ENCODE data around the gene P4HA2. TPM values are rescaled to one million over a fixed set of nuclear protein-coding genes. Genes with fewer than 3 reads are reported as not detected.
A peak's percentile ranks its signal among the peaks of the same experiment; 100 is the strongest.

P4HA2 gene
- total and polyA plus RNA-seq, 9 of the 15 experiments (the other 6 are each of a cell fraction or from before 2014, with no cell fraction given) = 9.6 to 50.0 (median 12.7) TPM

GRCh38 chr5:132259069-132259851 is 31.6 kb upstream of the P4HA2 start (continued):
- TF ChIP-seq, protein P1, sequence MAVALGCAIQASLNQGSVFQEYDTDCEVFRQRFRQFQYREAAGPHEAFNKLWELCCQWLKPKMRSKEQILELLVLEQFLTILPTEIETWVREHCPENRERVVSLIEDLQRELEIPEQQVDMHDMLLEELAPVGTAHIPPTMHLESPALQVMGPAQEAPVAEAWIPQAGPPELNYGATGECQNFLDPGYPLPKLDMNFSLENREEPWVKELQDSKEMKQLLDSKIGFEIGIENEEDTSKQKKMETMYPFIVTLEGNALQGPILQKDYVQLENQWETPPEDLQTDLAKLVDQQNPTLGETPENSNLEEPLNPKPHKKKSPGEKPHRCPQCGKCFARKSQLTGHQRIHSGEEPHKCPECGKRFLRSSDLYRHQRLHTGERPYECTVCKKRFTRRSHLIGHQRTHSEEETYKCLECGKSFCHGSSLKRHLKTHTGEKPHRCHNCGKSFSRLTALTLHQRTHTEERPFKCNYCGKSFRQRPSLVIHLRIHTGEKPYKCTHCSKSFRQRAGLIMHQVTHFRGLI (CRISPR knock-in tag; IDR thresholded peaks at IDR 0.05) = no peak
- TF ChIP-seq NRF1 (conservative IDR thresholded peaks at IDR 0.05 in 1 of 2, IDR thresholded peaks at IDR 0.05 in 1 of 2) (0 out of 4 replicates have a peak, but pooled peaks of 1 of the 2 experiments have one; percentile 10), CC2D1A (IDR thresholded peaks at IDR 0.05) (no peak), MLX (CRISPR knock-in tag; conservative IDR thresholded peaks at IDR 0.05) (no peak), HES1 (IDR thresholded peaks at IDR 0.05; ENCODE audit: low read depth) (no peak), ETS2 (tag; IDR thresholded peaks at IDR 0.05; ENCODE audit: borderline replicate concordance, poor library complexity, severe bottlenecking) (no peak), PPARD (CRISPR knock-in tag; IDR thresholded peaks at IDR 0.05) (no peak), ZNF282 (CRISPR knock-in tag; IDR thresholded peaks at IDR 0.05) (no peak), PRMT5 (CRISPR knock-in tag; IDR thresholded peaks at IDR 0.05) (no peak), ZNF707 (CRISPR knock-in tag; conservative IDR thresholded peaks at IDR 0.05) (no peak), TSHZ1 (CRISPR knock-in tag; IDR thresholded peaks at IDR 0.05) (no peak)
- TF ChIP-seq, protein P2, sequence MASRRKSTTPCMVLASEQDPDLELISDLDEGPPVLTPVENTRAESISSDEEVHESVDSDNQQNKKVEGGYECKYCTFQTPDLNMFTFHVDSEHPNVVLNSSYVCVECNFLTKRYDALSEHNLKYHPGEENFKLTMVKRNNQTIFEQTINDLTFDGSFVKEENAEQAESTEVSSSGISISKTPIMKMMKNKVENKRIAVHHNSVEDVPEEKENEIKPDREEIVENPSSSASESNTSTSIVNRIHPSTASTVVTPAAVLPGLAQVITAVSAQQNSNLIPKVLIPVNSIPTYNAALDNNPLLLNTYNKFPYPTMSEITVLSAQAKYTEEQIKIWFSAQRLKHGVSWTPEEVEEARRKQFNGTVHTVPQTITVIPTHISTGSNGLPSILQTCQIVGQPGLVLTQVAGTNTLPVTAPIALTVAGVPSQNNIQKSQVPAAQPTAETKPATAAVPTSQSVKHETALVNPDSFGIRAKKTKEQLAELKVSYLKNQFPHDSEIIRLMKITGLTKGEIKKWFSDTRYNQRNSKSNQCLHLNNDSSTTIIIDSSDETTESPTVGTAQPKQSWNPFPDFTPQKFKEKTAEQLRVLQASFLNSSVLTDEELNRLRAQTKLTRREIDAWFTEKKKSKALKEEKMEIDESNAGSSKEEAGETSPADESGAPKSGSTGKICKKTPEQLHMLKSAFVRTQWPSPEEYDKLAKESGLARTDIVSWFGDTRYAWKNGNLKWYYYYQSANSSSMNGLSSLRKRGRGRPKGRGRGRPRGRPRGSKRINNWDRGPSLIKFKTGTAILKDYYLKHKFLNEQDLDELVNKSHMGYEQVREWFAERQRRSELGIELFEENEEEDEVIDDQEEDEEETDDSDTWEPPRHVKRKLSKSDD (conservative IDR thresholded peaks at IDR 0.05; ENCODE audit: low read length) = no peak
- TF ChIP-seq, protein P3, sequence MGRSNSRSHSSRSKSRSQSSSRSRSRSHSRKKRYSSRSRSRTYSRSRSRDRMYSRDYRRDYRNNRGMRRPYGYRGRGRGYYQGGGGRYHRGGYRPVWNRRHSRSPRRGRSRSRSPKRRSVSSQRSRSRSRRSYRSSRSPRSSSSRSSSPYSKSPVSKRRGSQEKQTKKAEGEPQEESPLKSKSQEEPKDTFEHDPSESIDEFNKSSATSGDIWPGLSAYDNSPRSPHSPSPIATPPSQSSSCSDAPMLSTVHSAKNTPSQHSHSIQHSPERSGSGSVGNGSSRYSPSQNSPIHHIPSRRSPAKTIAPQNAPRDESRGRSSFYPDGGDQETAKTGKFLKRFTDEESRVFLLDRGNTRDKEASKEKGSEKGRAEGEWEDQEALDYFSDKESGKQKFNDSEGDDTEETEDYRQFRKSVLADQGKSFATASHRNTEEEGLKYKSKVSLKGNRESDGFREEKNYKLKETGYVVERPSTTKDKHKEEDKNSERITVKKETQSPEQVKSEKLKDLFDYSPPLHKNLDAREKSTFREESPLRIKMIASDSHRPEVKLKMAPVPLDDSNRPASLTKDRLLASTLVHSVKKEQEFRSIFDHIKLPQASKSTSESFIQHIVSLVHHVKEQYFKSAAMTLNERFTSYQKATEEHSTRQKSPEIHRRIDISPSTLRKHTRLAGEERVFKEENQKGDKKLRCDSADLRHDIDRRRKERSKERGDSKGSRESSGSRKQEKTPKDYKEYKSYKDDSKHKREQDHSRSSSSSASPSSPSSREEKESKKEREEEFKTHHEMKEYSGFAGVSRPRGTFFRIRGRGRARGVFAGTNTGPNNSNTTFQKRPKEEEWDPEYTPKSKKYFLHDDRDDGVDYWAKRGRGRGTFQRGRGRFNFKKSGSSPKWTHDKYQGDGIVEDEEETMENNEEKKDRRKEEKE (IDR thresholded peaks at IDR 0.05; ENCODE audit: borderline replicate concordance in 1 of 2, control insufficient read depth in 1 of 2, low read depth in 2 of 2, low read length in 1 of 2) = no peak

Measured in K562 (cell line).